Measurements from ENCODE around the gene ABO. TPM values are rescaled to one million over a fixed set of nuclear protein-coding genes. Genes with fewer than 3 reads are reported as not detected.

ABO gene
- total and polyA plus RNA-seq, 2 of the 8 experiments (the other 6 are each of a cell fraction or from before 2014, with no cell fraction given) = 0.03 TPM; not detected in 1

DNA sequence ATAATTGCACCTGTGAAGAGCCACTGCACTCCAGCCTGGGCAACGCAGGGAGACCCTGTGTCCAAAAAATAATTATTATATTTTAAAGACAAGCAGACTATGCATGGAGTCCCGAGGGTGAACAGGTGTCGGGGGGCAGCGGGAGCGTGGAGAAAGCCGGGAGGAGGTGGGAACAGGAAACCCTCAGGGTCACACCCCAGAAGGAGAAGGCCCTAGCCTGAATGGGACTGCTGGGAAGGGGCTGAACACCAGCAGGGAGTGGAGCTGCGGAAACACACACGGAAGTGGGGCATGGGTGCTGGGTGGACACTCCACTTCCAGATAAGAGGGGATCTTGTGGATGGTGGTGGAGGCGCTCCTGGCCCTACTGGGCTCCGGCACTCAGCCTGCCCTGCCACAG is 48.2 kb upstream of the ABO start:
- H3K56ac ChIP-seq (replicated peaks; ENCODE audit: insufficient read length, low read depth, low read length) = no peak overlapping the region
- FAIRE-seq (no peak), DNase-seq (ENCODE audit: low read depth in 1 of 2, low spot score in 2 of 2) (no peak)
- H3K27me3 ChIP-seq (replicated peaks in 1 of 4; ENCODE audit: control insufficient read depth in 3 of 4, extremely low read depth in 1 of 4, insufficient read depth in 3 of 4, low read length in 3 of 4) = no peaks in the 10 kb centered on the region
- CTCF ChIA-PET (ENCODE audit: partially characterized antibody) = interaction anchor here (0.9 to 1.2 kb wide), 3 partner anchors 8 to 137 kb away, joined by 3 to 4 read pairs (median 4); no protein-coding TSS in a partner anchor
- no peak overlapping the region for H3K9ac ChIP-seq (replicated peaks in 1 of 4; ENCODE audit: extremely low read depth in 1 of 4, low read depth in 3 of 4, low read length in 3 of 4)
- no peaks in the 10 kb centered on the region for H3K23me2 ChIP-seq (ENCODE audit: low read depth, low read length)
- no peak overlapping the region for H2AFZ ChIP-seq (ENCODE audit: low read length)
- peaks cover 10 to 16% of the 10 kb centered on the region in 2 experiments for H3K9me3 ChIP-seq (ENCODE audit: insufficient read depth in 2 of 2, low read depth in 1 of 2, low read length in 1 of 2)
- no peak overlapping the region for H3K14ac ChIP-seq (ENCODE audit: insufficient read length)
- H3K23ac ChIP-seq (ENCODE audit: insufficient read length) = no peak overlapping the region
- no peak overlapping the region for H4K5ac ChIP-seq (ENCODE audit: insufficient read length, low read depth, low read length)
- WGBS, 2 experiments (ENCODE audit: extremely low coverage in 1 of 2, insufficient coverage in 1 of 2, insufficient read length in 1 of 2, insufficient replicate concordance in 2 of 2, low coverage in 1 of 2, low lambda C conversion rate in 2 of 2, missing lambda C conversion rate in 1 of 2) = 88% methylated on average over 9 of the region's 10 CpGs; no CpG with 5 or more reads in 1 of the 2 experiments
- H3K18ac ChIP-seq (ENCODE audit: extremely low read depth, low read length) = no peak overlapping the region
- H3K79me2 ChIP-seq (ENCODE audit: control insufficient read depth in 1 of 2, insufficient read depth in 2 of 2, low read length in 2 of 2) = no peaks in the 10 kb centered on the region
- H4K20me1 ChIP-seq (replicated peaks in 1 of 2; ENCODE audit: control insufficient read depth in 1 of 2, insufficient read depth in 2 of 2, low read length in 2 of 2) = no peaks in the 10 kb centered on the region
- H3K4me3 ChIP-seq (ENCODE audit: extremely low read depth in 1 of 4, insufficient read depth in 2 of 4, low read depth in 3 of 4, low read length in 4 of 4) = no peak overlapping the region
- no peak overlapping the region for H2BK120ac ChIP-seq (replicated peaks; ENCODE audit: low read depth, low read length)
- H4K8ac ChIP-seq (ENCODE audit: extremely low read depth, insufficient read depth, low read length) = no peak overlapping the region
- H2BK5ac ChIP-seq (ENCODE audit: low read depth, low read length) = no peak overlapping the region
- no peak overlapping the region for H3K4me2 ChIP-seq (ENCODE audit: insufficient read depth in 1 of 2, low read depth in 2 of 2, low read length in 2 of 2)
- H3K79me1 ChIP-seq (ENCODE audit: low read depth, low read length) = no peaks in the 10 kb centered on the region
- H2BK15ac ChIP-seq (ENCODE audit: low read length) = no peak overlapping the region
- H2BK20ac ChIP-seq (ENCODE audit: low read length) = no peak overlapping the region
- H2BK12ac ChIP-seq (ENCODE audit: low read depth, low read length) = no peak overlapping the region
- POLR2A ChIA-PET (ENCODE audit: partially characterized antibody) = interaction anchor here (1.5 kb wide), 1 partner anchor 28 kb away, joined by 6 read pairs; no protein-coding TSS in a partner anchor
- H3K4me1 ChIP-seq (replicated peaks in 1 of 4; ENCODE audit: control insufficient read depth in 3 of 4, insufficient read depth in 4 of 4, low read length in 3 of 4) = no peaks in the 10 kb centered on the region
- no peak overlapping the region for H2AK5ac ChIP-seq (ENCODE audit: low read depth, low read length)
- no peak overlapping the region for H3K4ac ChIP-seq (replicated peaks; ENCODE audit: insufficient read length, low read depth, low read length)
- H3K36me3 ChIP-seq (ENCODE audit: control insufficient read depth in 2 of 4, insufficient read depth in 4 of 4, low read length in 3 of 4) = no peaks in the 10 kb centered on the region
- H3K27ac ChIP-seq (ENCODE audit: low read depth, low read length) = no peak overlapping the region
- no peak overlapping the region for H4K91ac ChIP-seq (replicated peaks; ENCODE audit: insufficient read length, low read length)
- TF ChIP-seq POU5F1 (IDR thresholded peaks at IDR 0.05; ENCODE audit: low read depth, low read length) (no peak), HDAC6 (IDR thresholded peaks at IDR 0.05; ENCODE audit: low read depth, low read length) (no peak), RNF2 (IDR thresholded peaks at IDR 0.05; ENCODE audit: borderline replicate concordance, low read depth, low read length, missing control alignments, poor library complexity, severe bottlenecking) (no peak), EP300 (IDR thresholded peaks at IDR 0.05; ENCODE audit: borderline replicate concordance in 1 of 2, low read depth in 2 of 2, low read length in 2 of 2) (no peak), CBX5 (IDR thresholded peaks at IDR 0.05; ENCODE audit: low read depth, low read length) (no peak), SUZ12 (IDR thresholded peaks at IDR 0.05; ENCODE audit: low read length) (no peak), BCL11A (IDR thresholded peaks at IDR 0.05; ENCODE audit: low read depth in 2 of 2, low read length in 2 of 2) (no peak), KDM4A (IDR thresholded peaks at IDR 0.05; ENCODE audit: low read depth, low read length, severe bottlenecking) (no peak), KDM5A (IDR thresholded peaks at IDR 0.05; ENCODE audit: low read length) (no peak), TEAD4 (IDR thresholded peaks at IDR 0.05; ENCODE audit: low read depth, low read length) (no peak)
- TF ChIP-seq, protein P1, sequence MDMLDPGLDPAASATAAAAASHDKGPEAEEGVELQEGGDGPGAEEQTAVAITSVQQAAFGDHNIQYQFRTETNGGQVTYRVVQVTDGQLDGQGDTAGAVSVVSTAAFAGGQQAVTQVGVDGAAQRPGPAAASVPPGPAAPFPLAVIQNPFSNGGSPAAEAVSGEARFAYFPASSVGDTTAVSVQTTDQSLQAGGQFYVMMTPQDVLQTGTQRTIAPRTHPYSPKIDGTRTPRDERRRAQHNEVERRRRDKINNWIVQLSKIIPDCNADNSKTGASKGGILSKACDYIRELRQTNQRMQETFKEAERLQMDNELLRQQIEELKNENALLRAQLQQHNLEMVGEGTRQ (IDR thresholded peaks at IDR 0.05; ENCODE audit: low read length) = no peak
